GM18517 (cell line): ENCODE results near the gene LMF2.

Source experiments
- ATAC-seq: cut with Tn5 transposase; IDR thresholded peaks from one replicate; pipeline ENCODE4 v1.9.1; 2021; ENCODE audit warnings: mild to moderate bottlenecking, moderate library complexity; ENCODE audit not compliant: unreplicated experiment

LMF2 gene

DNA sequence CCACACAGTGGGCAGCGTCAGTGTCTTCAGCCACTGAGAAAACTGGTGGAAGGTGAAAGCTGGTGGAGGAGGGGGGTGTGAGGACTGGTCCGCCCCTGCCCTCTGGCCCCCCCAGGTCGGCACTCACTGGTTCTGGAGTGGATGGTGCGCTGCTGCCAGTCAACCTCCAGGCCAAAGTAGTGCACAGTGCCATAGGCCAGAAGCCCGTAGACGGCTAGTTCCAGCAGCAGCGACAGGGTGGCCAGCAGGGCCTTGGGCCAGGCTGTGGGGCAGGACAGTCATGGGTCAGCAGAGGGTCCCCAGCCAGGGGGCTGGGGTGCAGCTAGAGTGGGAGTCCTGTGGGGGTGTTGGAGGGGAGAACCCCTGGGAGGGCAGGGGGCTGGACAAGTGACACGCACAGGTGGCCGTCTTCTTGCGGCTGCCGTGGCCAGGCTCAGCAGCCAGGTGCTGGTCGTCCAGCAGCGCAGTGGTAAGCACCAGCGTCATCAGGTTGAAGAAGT is 2.2 kb downstream of the LMF2 start:
- ATAC-seq, result no peak

DNA sequence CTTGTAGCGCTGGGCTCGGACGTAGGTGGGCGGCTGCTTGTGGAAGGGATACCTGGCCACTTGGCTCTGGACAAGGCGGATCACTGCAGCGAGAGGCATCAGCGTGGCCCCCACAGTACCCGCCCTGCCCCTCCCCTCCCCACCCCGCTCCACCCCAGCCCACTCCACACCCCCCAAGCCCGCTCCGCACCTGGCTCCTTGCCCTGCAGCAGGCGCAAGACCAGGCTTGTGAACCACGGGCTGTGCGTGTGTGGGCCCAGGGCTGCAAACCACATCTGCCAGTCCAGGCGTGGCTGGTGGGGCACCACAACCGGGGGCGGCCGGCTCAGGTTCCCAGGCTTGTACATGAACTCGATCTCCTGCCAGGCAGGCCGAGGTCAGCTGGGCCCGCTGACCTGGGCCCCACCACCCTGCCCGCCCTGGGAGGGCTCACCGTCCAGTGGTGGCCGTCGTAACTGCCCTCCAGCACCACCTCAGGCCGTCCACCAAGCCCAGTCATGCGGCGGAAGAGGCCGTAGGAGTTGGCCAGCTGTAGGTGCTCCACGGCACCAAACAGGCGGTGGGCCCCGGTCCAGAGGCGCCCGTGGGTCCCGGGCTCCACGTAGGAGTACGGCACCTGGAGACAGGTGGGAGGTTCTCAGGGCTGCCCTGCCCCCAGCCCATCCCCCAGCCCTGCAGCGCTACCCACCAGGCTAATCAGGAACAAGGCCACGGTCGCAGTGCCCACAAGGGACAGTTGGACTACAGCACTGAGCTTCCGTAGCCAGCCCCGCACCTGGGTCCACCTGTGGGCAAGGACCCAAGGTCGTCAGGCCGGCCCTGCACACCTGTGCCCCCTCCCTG is 2.9 kb downstream of the LMF2 start:
- no peak for ATAC-seq

DNA sequence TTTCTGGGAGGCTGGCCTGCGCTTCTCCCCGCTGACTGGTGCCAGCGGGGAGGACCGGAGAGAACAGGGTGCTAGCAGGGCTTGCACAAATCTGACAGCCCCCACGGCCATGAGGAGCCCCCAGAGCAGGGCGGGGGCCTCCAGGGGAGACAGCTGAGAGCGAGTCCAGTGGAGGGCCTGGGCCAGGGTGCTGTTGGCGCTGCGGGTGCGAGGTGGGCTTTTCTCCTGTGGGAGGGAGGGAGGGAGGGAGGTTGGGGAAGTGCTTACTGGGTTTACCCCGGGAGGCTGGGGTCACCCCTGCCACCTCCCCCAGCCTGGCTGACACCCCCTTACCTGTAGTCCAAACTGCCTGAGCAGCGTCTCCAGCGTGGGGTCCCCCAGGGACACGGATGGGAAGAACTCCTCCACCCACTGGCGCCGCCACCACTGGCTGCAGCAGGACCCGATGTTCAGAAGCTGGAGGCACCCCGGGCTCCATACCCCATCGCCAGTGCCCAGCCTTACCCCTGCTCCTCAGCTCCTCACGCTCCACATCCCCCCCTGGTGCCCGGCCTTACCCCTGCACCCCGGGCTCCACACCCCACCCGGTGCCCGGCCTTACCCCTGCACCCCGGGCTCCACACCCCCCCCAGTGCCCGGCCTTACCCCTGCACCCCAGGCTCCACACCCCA is 3.9 kb downstream of the LMF2 start:
- ATAC-seq, result no peak

DNA sequence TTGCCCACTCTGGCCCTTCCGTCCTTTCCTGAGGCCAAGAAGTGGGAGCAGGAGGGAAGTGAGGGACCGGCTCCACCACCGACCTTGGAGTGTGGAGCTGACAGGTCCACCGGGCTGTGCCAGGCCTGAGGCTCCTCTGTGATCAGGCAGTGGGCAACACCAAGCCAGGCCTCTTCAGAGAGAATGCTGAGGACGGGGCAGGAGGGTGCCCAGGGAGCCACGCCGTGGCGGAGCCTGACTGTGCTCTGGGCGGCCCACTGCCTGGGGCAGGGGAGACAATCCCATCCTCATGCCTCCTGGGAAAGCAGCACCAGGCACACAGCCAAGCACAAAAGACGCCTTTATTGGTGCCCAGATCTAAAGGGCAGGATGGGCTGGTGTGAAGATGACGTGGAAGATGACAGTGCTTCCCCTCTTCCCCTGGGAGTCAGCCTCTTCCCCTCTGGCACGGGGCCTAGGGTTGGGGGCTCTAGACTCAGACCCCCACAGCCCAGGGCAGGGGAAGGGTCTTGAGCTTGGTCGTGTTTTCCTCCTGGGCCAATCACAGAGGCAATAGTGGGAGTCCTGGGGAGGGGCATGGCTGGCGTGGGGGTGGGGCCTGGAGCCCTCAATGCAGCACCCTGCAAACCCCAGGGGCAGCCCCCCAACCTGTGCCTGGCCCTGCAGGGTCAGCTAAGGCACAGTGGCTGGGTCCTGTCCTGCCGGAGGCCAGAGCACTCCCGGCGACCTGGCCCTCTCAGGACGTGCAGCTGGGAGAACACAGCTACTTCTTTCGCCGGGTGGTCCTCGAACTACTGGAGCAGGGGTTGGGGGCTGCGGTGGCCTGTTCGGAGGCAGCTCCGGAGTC is 4.7 kb downstream of the LMF2 start:
- ATAC-seq, result no peak

DNA sequence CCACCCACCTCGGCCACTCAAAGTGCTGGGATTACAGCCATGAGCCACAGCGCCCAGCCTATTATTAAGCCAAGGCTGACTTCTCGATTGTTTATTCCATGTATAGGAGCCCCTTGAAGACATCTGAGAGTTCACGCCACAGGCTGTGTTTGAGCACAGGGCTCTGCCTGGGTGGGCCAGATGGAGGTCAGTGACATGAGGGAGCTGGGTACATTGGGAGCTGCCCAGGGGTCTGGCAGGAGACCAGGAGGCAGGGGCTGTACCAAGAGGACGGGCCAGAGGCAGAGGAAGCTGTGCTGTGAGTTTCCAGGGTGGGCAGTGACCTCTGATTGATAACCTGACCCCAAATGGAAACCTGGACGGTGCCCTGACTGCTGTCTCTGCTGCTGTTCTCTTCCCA is 5.4 kb downstream of the LMF2 start:
- ATAC-seq, result no peak

DNA sequence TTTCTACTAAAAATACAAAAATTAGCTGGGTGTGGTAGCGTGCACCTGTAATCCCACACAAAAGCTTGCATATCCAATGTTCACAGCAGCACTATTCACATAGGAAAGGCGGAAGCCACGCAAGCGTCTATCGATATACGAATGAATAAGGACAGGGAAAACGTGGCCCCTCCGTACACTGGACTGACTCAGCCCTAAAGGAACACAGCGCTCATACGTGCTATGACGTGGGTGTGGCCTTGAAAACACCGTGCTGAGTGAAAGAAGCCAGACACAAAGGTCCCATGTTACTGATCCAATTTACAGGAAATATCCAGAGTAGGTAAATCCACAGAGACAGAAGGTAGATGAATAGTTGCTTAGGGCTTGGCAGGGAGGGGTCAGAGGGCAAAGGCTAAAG is 7.0 kb downstream of the LMF2 start:
- no peak for ATAC-seq

DNA sequence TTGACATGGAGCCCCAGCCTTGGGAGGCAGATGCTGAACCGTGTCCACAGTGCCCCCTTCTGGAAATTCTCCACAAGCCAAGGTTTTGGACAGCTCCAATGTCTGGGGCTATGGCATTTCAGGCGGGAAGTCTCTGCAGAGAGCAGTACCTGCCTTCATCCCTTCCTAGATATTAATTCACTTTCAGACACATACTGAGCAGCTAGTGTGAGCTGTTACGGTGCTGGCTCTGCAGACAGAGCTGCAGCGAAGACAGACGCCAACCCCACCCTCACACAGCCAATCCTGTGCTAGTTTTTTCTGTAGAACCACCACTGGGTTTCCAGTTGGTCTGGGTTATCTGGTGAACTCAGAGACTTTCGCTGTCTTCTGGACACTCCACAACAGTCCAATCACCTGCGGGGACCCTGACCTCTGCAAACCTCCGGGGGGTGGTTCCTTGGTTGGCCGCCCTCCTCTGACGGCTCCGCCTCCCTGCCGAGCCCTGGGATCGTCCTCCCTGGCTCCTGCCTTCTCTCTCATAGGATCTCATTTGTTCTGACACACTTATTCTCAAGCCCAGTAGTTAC is 9.1 kb downstream of the LMF2 start:
- no peak for ATAC-seq

DNA sequence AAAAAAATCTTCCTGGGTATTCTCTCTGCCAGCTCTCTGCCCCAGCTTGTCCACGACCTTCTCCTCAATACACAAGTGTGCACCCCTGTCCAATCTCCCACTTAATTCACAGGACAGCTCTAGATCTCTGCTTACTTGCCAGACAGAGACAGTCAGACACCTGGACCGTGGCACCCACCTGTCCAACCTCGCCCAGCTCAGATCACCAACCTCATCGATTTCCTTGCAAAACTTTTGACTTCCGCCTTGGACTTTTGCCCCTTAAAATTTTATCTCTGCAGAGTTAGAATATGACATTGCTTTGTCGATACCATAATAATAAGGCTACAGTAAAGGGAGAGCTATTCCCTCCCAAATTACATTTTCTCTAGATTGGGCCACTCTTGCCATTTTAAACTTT is 10.4 kb downstream of the LMF2 start:
- ATAC-seq, result no peak

DNA sequence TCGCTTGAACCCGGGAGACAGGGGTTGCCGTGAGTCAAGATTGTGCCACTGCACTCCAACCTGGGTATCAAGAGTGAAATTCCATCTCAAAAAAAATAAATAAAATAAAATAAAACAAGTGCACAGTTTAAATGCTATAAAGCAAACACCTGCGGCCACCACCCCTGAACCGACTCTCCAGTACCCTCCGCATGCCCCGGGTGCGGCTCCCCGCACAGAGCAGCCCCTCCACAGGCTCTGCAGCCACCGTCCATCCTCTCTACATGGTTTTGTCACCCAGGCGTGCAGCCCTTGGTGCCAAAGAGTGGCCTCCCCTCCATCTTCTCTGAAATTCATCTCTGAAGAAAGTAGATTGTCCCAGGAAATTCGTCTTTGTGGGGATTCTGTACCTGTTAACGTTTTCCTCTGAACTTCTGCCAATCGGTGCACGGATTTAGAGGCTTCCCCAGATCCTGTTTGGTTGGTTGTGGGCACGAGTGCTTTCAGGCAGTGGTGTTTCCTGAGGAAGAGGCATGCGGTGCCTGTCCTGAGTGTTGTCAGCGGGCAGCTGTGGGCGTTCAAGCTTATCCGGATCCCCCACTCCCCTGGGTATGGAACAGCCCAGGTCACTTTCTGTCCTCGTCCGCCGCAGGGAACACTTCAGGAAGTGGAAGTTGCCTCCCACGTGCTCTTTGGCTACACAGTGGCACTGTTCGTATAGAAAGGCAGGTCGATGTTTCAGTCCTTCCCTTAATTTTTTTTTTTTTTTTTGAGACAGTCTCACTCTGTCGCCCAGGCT is 16.8 kb downstream of the LMF2 start:
- ATAC-seq, result no peak

DNA sequence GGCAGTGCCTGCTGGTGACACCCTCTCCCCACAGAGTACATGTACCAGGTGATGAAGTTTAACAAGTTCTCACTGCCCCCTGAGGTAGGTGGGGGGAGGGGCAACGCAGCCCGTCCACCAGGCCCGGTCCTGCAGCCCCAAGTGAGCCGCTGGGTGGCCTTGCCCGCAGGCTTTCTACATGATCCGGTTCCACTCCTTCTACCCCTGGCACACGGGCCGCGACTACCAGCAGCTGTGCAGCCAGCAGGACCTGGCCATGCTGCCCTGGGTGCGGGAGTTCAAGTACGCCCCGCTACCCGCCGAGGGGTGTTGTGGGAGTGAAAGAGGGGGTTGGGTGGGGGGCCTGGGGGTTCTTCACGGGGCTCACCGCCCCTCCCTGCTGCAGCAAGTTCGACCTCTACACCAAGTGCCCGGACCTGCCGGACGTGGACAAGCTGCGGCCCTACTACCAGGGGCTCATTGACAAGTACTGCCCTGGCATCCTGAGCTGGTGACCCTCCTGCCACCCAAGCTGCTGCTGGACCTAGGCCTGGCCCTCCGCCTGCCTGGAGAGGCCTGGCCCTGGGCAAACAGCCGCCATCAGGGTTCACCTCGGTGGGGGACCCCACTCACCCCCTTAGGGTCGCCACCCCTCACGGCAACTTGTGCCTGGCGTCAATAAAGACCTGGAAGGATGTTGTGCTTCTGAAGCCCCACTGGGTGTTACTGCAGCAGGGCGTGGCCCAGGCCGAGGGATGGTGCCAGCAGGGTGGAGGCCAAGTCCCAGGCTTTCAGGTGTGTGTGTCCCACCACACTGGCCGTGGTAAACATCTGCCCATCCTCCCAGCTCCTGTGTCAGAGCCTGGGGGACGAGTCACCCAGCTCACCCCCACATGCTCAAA is 17.9 kb downstream of the LMF2 start:
- no peak for ATAC-seq

DNA sequence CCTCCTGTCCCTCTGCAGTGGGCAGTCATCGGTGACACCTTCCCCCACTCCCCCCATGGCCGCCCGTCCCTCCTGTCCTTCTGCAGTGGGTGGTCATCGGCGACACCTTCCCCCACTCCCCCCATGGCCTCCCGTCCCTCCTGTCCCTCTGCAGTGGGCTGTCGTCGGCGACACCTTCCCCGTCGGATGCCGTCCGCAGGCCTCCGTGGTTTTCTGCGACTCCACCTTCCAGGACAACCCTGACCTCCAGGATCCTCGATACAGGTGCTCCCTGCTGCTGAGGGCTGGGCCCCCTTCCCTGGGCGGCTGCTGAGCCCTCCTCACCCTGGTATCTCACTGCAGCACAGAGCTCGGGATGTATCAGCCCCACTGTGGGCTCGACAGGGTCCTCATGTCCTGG is 18.6 kb downstream of the LMF2 start:
- no peak for ATAC-seq

DNA sequence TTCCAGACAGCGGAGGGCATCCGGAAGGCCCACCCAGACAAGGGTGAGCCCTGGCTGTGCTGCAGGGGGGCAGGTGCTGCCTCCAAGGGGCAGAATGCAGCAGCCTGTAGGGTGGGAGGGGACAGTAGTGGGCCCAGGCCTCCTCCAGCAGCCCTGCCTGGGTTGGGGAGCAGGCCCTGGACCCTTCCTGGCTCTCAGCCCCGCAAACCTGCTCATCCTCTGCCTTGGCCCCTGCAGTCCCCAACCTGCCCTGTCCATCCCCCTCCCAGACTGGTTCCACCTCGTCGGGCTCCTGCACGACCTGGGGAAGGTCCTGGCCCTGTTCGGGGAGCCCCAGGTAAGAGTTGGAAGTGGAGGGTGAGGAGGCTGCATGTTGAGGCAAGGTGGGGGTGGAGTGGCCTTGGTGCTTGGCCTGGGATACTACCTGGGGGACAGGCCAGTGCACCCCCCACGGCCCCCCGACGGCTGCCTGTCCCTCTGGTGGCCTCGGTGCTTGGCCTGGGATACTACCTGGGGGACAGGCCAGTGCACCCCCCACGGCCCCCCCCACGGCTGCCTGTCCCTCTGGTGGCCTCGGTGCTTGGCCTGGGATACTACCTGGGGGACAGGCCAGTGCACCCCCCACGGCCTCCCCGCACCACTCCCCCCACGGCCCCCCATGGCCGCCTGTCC is 19.4 kb downstream of the LMF2 start:
- ATAC-seq, result no peak

DNA sequence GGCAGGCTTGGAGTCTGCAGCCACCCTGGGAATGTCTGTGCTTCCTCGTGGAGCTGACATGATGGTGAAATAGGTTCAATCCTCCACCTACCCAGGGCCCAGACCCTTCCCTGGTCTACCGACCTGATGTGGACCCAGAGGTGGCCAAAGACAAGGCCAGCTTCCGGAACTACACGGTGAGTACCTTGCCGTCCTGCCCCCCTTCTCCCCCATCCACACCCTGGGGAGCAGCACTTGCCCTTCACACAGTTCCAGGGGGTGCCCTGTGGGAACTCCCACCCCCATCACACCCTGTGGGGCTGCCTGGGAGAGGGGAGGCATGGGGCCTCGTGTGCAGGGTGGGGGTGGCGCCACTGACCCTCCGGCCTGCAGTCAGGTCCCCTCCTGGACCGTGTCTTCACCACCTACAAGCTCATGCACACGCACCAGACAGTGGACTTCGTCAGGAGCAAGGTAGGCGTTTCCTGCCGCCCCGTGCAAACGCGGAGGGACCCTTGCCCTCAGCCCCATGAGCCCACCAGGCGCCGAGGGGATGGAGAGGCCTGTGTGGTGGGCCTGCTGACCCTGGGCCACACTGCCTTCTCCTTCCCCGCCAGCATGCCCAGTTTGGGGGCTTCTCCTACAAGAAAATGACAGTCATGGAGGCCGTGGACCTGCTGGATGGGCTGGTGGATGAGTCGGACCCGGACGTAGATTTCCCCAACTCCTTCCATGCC is 20.1 kb downstream of the LMF2 start:
- ATAC-seq, result no peak

DNA sequence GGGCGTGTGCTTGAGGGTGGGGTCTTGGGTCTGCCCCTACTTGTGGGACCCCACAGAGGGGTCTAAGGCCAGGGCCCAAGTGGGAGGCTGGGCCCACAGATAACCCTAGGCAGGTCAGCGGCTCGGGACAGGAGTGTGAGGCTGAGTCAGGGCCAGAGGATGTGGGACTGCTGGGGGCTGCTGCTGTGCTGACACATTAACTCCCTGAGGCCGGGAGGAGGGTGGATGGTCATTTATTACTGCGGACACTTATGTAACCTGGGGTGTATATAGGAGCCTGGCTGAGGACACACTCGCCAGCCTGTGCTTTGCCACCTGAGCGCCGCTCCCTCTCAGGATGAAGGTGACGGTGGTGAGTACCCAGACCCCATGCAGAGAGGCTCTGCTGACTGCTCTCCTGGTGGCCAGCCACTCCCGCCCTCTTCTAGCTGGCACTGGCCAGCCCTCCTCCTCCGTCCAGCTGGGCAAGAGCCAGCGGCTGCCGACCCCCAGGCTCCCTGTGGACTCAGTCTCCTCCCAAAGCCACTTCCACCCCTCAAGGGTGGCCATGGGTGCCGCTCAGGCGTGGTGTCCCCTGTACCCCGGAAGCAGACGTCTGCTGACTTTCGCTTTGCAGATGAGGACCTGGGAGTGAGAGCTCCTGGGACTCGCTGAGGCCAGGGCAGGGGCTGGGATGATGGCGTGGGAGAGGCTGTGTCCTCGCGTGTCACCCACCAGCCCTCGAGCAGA is 20.8 kb downstream of the LMF2 start, which contains the start of gene MIOX:
Gene MIOX (plus strand): TSS at position 299 of the 729 bp plus-strand sequence. CDS start 39 bp downstream, at position 338.
- ATAC-seq, result no peak

DNA sequence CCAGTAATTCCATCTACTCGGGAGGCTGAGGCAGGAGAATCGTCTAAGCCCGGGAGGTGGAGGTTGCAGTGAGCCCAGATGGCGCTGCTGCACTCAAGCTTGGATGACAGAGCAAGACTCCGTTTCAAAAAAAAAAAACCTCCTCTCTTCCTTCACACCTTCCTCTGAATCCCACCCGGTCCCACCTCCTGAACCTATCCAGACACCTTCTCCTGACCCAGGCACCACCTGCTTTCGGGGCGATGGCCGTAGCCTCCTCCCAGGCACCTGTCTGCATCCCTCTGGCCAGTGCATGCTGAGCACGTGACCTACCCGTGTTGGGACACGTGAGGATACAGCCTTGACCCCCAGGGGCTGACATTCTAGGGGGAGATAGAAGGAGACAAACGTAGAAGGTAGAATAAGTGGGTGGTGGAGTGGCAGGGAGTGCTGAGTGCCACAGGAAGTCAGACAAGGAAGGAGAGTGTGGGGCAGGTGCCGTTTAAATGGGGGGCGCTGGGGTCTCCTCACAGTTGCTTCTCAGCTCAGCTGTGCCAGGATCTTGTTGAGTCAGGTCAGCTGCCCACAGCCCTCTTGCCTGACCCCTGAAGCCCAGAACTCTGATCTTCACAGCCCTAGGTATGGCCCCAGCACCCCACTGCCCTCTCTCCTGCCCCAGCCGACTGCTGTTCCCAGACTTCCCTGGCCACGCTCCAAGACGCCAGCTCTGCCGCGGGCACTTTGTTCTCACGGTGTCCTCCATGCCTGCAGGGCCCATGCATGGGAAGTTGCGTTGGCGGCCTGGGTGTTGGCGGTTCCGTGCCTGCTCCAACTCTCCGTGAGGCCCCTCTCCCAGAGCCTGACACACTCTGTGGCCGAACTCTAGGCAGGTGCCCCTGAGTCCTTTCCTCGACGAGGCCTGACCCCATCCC is 22.0 kb downstream of the LMF2 start:
- no peak for ATAC-seq
